Left ventricle myocardium inferior (tissue), 1 donor: ENCODE measurements around the gene PSMD8. TPM values are rescaled to one million over a fixed set of nuclear protein-coding genes. Genes with fewer than 3 reads are reported as not detected.

ENCODE experiments used
- DNase-seq: peaks from one replicate; pipeline ENCODE4 v3.0.0-alpha.2; 2020
- H3K27ac ChIP-seq: fragments of 200-600 bp; replicated peaks from 2 replicates; pipeline ENCODE4 v1.8.0; 2021
- H3K27me3 ChIP-seq: fragments of 200-600 bp; 2 replicates; pipeline ENCODE4 v1.8.0; 2021; ENCODE audit warnings: low read depth
- H3K36me3 ChIP-seq: fragments of 200-600 bp; 2 replicates; pipeline ENCODE4 v1.8.0; 2021
- H3K4me1 ChIP-seq: fragments of 200-600 bp; 2 replicates; pipeline ENCODE4 v1.8.0; 2021
- H3K4me3 ChIP-seq: fragments of 200-600 bp; 2 replicates; pipeline ENCODE4 v1.8.0; 2021; ENCODE audit warnings: mild to moderate bottlenecking, moderate library complexity
- H3K9me3 ChIP-seq: fragments of 200-600 bp; replicated peaks from 2 replicates; pipeline ENCODE4 v1.8.0; 2021
- CTCF ChIP-seq: fragments of 200-600 bp; IDR thresholded peaks from 2 replicates; pipeline ENCODE4 v1.8.0; 2021; ENCODE audit warnings: antibody characterized with exemption, mild to moderate bottlenecking, borderline replicate concordance
- intact Hi-C: fragments of 100-400 bp; cut with micrococcal nuclease; formaldehyde crosslinking; loops from one replicate; pipeline ENCODE4 v1.11.0; 2022
- total RNA-seq: library from RNA; stranded (reverse); fragmentation: NEBNext Ultra II Directional; extraction: Animal tissue kit (Norgen Biotek cat#: 25700); gene quantifications from one replicate; pipeline ENCODE4 v1.2.1, GENCODE V29; 2021
- donor health status: DM: no; HTN: yes; CAD: no; lungs with severe emphysema.

The PSMD8 gene
- total RNA-seq, 1 donor from 2014 or later: 349 TPM

GRCh38 chr19:38367041-38367440 lies 7.3 kb upstream of the PSMD8 start:
- H3K9me3 ChIP-seq: no peaks in the 10 kb centered on the region
- TF ChIP-seq CTCF: no peak
- no peak overlapping the region for H3K27ac ChIP-seq
- no peak overlapping the region for H3K4me3 ChIP-seq
- H3K4me1 ChIP-seq: peaks cover 10% of the 10 kb centered on the region
- DNase-seq: no peak
- no peaks in the 10 kb centered on the region for H3K36me3 ChIP-seq
- H3K27me3 ChIP-seq: peaks cover 7% of the 10 kb centered on the region
- intact Hi-C loops: no loop called here

- no peak for TF ChIP-seq CTCF
- no peak for DNase-seq
- intact Hi-C loops: no loop called here
Measured at GRCh38 chr19:38369584-38369983, 4.8 kb upstream of the PSMD8 start.

GRCh38 chr19:38370299-38370698 lies 4.1 kb upstream of the PSMD8 start:
- Histone ChIP-seq H3K27ac (no peak overlapping the region), H3K4me3 (no peak overlapping the region), H3K9me3 (no peaks in the 10 kb centered on the region), H3K27me3 (peaks cover 7% of the 10 kb centered on the region), H3K4me1 (peaks cover 11% of the 10 kb centered on the region), H3K36me3 (no peaks in the 10 kb centered on the region)
- TF ChIP-seq CTCF: no peak
- DNase-seq: no peak
- intact Hi-C loops: no loop called here

More at GRCh38 chr19:38369584-38369983, 4.8 kb upstream of the PSMD8 start:
- H3K27me3 ChIP-seq: peaks cover 7% of the 10 kb centered on the region
- no peak overlapping the region for H3K27ac ChIP-seq
- H3K4me3 ChIP-seq: no peak overlapping the region
- H3K4me1 ChIP-seq: peaks cover 4% of the 10 kb centered on the region
- H3K9me3 ChIP-seq: no peaks in the 10 kb centered on the region
- H3K36me3 ChIP-seq: no peaks in the 10 kb centered on the region

- intact Hi-C loops: no loop called here
- peaks cover 19% of the 10 kb centered on the region for H3K4me1 ChIP-seq
- DNase-seq: no peak
- no peaks in the 10 kb centered on the region for H3K9me3 ChIP-seq
- peaks cover 7% of the 10 kb centered on the region for H3K27me3 ChIP-seq
- H3K27ac ChIP-seq: no peak overlapping the region
- no peaks in the 10 kb centered on the region for H3K36me3 ChIP-seq
- TF ChIP-seq CTCF: no peak
- H3K4me3 ChIP-seq: no peak overlapping the region
Measured at GRCh38 chr19:38371081-38371480, 3.3 kb upstream of the PSMD8 start.

- peaks cover 25% of the 10 kb centered on the region for H3K36me3 ChIP-seq
- DNase-seq: no peak
- H3K4me1 ChIP-seq: peaks cover 41% of the 10 kb centered on the region
- H3K27me3 ChIP-seq: no peaks in the 10 kb centered on the region
- intact Hi-C loops: no loop called here
- no peak for TF ChIP-seq CTCF
- peak overlapping the region; percentile 86 for H3K4me3 ChIP-seq
- H3K27ac ChIP-seq: peak overlapping the region; percentile 93
- no peaks in the 10 kb centered on the region for H3K9me3 ChIP-seq
Measured at GRCh38 chr19:38373907-38374331, 452 bp upstream of the PSMD8 start.

GRCh38 chr19:38375098-38375493 lies 725 bp downstream of the PSMD8 start:
- H3K27ac ChIP-seq: peak overlapping the region; percentile 93
- no peaks in the 10 kb centered on the region for H3K27me3 ChIP-seq
- H3K9me3 ChIP-seq: no peaks in the 10 kb centered on the region
- H3K36me3 ChIP-seq: peaks cover 37% of the 10 kb centered on the region
- H3K4me1 ChIP-seq: peaks cover 44% of the 10 kb centered on the region
- DNase-seq: no peak
- TF ChIP-seq CTCF: no peak
- intact Hi-C loops: no loop called here
- peak overlapping the region; percentile 86 for H3K4me3 ChIP-seq
